ENCODE data around the gene PARD6G. TPM values are rescaled to one million over a fixed set of nuclear protein-coding genes. Genes with fewer than 3 reads are reported as not detected.
A peak's percentile ranks its signal among the peaks of the same experiment; 100 is the strongest.

The PARD6G gene
- total RNA-seq, 3 donors from 2014 or later = 1.9 to 14.4 (median 13.8) TPM

DNA sequence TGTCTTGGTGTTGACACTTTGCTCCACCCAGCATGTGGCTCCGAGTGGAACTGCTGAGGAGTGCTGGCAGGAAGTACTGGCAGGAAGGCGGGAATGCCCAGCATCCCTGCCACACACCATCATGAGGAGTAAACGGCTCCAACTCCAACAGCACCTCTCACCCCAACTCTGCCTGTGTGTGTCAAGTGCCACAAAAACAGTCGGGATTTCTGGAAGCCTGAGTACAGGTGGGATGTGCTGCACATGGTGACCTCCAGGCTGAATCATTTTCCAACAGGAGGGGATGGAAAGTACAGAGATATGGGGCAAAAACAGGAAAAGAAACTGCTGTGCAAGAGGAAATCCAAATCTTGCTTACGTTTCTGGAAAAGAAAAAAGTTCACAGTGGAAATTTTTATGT, 53.6 kb downstream of the PARD6G start:
- H3K9me3 ChIP-seq = no peaks in the 10 kb centered on the region
- no peak for DNase-seq (ENCODE audit: low spot score in 2 of 2)
- H3K4me3 ChIP-seq = no peak overlapping the region
- no peaks in the 10 kb centered on the region for H3K36me3 ChIP-seq
- H3K4me1 ChIP-seq = no peaks in the 10 kb centered on the region
- TF ChIP-seq, protein P1, sequence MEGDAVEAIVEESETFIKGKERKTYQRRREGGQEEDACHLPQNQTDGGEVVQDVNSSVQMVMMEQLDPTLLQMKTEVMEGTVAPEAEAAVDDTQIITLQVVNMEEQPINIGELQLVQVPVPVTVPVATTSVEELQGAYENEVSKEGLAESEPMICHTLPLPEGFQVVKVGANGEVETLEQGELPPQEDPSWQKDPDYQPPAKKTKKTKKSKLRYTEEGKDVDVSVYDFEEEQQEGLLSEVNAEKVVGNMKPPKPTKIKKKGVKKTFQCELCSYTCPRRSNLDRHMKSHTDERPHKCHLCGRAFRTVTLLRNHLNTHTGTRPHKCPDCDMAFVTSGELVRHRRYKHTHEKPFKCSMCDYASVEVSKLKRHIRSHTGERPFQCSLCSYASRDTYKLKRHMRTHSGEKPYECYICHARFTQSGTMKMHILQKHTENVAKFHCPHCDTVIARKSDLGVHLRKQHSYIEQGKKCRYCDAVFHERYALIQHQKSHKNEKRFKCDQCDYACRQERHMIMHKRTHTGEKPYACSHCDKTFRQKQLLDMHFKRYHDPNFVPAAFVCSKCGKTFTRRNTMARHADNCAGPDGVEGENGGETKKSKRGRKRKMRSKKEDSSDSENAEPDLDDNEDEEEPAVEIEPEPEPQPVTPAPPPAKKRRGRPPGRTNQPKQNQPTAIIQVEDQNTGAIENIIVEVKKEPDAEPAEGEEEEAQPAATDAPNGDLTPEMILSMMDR (IDR thresholded peaks at IDR 0.05) = no peak
- TF ChIP-seq POLR2AphosphoS5 (IDR thresholded peaks at IDR 0.05) (no peak), POLR2A (IDR thresholded peaks at IDR 0.05) (no peak)
- no peaks in the 10 kb centered on the region for H3K27me3 ChIP-seq
- no peak overlapping the region for H3K27ac ChIP-seq
- intact Hi-C loops (cut with DNase I; ENCODE audit: low total_unique reads) = no loop called here

DNA sequence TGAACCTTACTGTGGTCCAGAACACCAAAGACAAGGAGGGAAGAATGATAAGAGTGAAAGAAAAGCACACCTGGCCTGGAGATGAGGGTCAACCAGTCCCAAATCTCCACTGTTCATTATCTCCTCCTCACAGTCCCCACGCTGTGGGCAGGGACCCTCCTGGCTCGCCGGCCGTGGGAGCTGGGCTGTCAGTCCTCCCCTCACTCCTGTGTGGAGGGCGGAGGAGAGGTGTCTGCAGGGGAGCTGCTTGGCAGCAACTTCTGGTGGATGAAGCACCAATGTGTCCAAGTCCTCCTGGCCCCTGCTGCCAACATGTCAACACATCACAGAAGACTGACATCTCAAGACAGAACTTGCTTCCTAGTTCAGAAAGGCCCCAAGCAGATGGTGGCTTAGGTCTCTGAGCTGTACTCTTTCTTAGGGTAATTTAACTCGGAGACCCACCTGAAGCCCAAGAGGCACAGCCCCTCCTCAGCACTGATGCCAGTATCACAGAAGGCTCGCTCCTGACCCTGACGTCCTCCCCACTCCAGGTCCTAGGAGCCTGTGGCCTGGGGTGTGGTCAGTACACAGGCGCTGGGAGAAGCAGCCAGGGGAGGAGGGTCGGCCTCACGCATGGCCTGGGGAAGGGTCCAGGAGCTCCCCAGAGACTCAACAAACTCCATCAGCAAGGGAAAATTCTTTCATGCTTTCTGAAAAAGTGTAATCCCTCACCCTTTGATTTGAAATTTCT, 54.5 kb downstream of the PARD6G start:
- TF ChIP-seq POLR2AphosphoS5 (IDR thresholded peaks at IDR 0.05) (no peak), POLR2A (IDR thresholded peaks at IDR 0.05) (no peak)
- TF ChIP-seq, protein P1 (IDR thresholded peaks at IDR 0.05) = no peak
- no peaks in the 10 kb centered on the region for H3K36me3 ChIP-seq
- no peak for DNase-seq (ENCODE audit: low spot score in 2 of 2)
- H3K27me3 ChIP-seq = no peaks in the 10 kb centered on the region
- intact Hi-C loops (cut with DNase I; ENCODE audit: low total_unique reads) = no loop called here
- no peaks in the 10 kb centered on the region for H3K9me3 ChIP-seq
- H3K27ac ChIP-seq = peak overlapping the region in 1 of 2 donors; percentile 32
- no peak overlapping the region for H3K4me3 ChIP-seq
- no peaks in the 10 kb centered on the region for H3K4me1 ChIP-seq

DNA sequence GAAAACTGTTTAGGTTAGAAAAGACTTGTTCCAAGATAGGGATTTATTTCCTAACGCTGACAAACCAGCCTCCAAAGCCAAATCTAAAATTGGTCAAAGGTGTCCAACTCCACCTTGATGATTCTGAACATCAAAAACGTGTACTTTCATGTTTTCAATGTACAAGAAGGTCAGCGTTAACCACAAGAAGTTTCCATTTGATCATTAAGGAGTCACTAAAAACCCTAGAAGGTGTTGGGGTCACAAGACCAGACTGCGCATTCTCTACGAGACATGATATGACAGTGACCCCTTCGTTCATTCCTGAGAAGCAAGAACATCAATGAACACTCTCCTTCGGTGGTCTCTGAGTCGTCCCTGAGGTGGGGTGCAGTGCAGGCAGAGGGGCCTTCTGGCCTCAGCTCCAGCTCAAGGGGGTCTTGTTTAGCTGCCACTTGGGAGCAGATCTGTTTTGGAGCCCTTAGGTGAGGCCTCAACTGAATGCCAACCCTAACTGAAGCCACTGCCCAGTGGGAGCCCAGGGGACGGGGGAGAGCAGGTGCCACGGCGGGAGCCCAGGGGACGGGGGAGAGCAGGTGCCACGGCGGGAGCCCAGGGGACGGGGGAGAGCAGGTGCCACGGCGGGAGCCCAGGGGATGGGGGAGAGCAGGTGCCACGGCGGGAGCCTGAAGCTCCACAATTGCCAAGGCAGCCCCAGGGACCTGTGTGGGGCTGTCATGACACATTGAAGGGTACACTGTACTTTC, 55.2 kb downstream of the PARD6G start:
- Histone ChIP-seq H3K27me3 (no peaks in the 10 kb centered on the region), H3K9me3 (no peaks in the 10 kb centered on the region), H3K4me3 (no peak overlapping the region), H3K27ac (no peak overlapping the region), H3K36me3 (no peaks in the 10 kb centered on the region), H3K4me1 (no peaks in the 10 kb centered on the region)
- intact Hi-C loops (cut with DNase I; ENCODE audit: low total_unique reads) = no loop called here
- DNase-seq (ENCODE audit: low spot score in 2 of 2) = no peak
- TF ChIP-seq POLR2A (IDR thresholded peaks at IDR 0.05) = no peak
- no peak for TF ChIP-seq POLR2AphosphoS5 (IDR thresholded peaks at IDR 0.05)
- TF ChIP-seq, protein P1 (IDR thresholded peaks at IDR 0.05) = no peak

DNA sequence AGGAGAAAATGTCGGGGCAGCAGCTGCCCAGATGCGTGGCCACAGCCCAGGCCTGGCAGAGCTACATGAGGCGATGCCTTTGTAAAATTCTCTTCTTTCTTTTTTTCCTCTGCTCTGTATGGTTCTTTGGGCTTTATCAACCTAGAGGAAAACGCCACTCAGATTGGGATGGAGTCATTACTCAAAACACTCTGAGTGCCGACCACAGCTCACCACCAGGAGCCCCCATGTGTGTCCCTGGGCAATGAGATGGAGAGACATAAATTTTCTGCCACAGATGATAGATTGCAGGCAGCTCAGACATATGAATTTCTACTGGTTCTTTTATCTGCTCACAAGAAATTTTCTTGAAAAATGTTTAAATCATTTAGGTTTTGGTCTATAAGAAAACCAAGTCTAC, 56.0 kb downstream of the PARD6G start:
- no peak for DNase-seq (ENCODE audit: low spot score in 2 of 2)
- TF ChIP-seq, protein P1 (IDR thresholded peaks at IDR 0.05) = no peak
- TF ChIP-seq POLR2A (IDR thresholded peaks at IDR 0.05) (no peak), POLR2AphosphoS5 (IDR thresholded peaks at IDR 0.05) (no peak)
- H3K4me1 ChIP-seq = no peaks in the 10 kb centered on the region
- intact Hi-C loops (cut with DNase I; ENCODE audit: low total_unique reads) = no loop called here
- no peaks in the 10 kb centered on the region for H3K27me3 ChIP-seq
- no peak overlapping the region for H3K27ac ChIP-seq
- no peaks in the 10 kb centered on the region for H3K36me3 ChIP-seq
- H3K4me3 ChIP-seq = no peak overlapping the region
- no peaks in the 10 kb centered on the region for H3K9me3 ChIP-seq

DNA sequence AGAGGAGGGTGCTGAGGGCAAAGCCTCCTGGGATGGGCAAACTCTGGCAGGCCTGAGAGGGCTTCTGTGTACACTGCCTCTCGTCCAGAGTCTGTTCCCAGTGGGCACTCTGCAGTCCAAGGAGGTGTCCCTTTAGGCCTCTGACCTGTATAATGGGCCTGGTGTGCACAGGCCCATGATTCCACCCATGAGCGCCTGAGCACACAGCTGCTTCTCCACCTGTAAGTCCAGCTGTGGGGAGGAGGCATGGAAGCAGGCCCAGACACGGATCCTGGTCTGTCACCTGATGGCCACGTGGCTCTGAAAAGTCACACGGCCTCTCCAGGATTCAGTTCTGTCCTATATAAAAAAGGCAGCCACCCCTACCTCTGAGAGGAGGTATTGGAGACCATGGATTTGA, 57.0 kb downstream of the PARD6G start:
- Histone ChIP-seq H3K4me1 (no peaks in the 10 kb centered on the region), H3K36me3 (no peaks in the 10 kb centered on the region), H3K27me3 (no peaks in the 10 kb centered on the region), H3K9me3 (no peaks in the 10 kb centered on the region), H3K27ac (no peak overlapping the region), H3K4me3 (no peak overlapping the region)
- intact Hi-C loops (cut with DNase I; ENCODE audit: low total_unique reads) = no loop called here
- TF ChIP-seq, protein P1 (IDR thresholded peaks at IDR 0.05) = no peak
- TF ChIP-seq POLR2A (IDR thresholded peaks at IDR 0.05) (no peak), POLR2AphosphoS5 (IDR thresholded peaks at IDR 0.05) (no peak)
- no peak for DNase-seq (ENCODE audit: low spot score in 2 of 2)
